Renal cortex interstitium (tissue), 11 donors: ENCODE measurements around the gene CMIP. TPM values are rescaled to one million over a fixed set of nuclear protein-coding genes. Genes with fewer than 3 reads are reported as not detected.
A peak's percentile ranks its signal among the peaks of the same experiment; 100 is the strongest.

Experiments
- DNase-seq, 11 donors: peaks; one replicate each; pipeline ENCODE4 v3.0.0-alpha.2; 2013; ENCODE audit warnings: low read depth in 9 of 11, low spot score in 4 of 11; ENCODE audit errors: extremely low read depth in 1 of 11
- polyA plus RNA-seq, 3 donors: library from polyadenylated mRNA; unstranded; fragments of 120-200 nt; gene quantifications; one replicate each; pipeline ENCODE4 v1.2.1, GENCODE V29; 2013; ENCODE audit not compliant: insufficient read length in 3 of 3

Gene CMIP
- polyA plus RNA-seq, 3 donors = 41.0 to 55.1 (median 46.0) TPM

DNA sequence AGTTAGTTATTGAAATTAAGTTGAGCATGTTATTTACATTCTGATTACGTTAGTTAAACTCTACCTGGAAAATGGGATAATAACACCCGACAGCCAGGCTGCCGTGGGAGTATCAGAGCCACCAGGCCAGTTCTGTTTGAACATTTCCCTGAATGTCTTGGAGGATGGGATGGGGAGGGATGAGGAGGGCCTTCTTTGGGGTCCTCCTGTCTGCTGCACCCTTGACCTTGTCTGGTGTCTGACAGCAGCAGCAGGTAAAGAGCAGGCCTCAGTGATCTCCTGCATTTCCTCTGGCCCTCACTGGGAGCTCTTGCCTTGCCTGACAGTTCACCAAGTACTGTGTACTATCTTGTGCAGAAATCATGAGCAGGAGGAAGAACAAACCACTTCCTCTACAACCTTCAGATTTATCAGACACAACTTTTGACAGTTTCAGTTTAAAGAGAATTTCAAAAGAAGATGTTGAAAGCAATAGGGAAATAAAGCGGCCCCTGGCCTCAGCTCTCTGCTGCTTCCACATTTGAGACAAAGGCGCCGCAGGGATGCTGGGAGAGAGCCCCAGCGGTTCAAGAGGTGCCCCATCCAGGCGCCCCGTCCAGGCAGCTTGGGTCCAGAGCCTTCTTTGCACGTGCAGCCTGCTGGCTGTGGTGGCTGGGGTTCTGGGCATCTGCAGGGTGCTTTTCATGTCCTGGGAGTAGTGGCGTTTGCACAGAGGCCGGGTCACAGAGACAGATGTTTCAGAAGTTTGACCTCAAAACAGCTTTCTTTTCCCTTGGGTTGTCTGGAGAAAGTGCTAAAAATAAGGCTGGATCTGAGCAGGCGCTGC is 25.3 kb downstream of the CMIP start:
- no peak for DNase-seq

DNA sequence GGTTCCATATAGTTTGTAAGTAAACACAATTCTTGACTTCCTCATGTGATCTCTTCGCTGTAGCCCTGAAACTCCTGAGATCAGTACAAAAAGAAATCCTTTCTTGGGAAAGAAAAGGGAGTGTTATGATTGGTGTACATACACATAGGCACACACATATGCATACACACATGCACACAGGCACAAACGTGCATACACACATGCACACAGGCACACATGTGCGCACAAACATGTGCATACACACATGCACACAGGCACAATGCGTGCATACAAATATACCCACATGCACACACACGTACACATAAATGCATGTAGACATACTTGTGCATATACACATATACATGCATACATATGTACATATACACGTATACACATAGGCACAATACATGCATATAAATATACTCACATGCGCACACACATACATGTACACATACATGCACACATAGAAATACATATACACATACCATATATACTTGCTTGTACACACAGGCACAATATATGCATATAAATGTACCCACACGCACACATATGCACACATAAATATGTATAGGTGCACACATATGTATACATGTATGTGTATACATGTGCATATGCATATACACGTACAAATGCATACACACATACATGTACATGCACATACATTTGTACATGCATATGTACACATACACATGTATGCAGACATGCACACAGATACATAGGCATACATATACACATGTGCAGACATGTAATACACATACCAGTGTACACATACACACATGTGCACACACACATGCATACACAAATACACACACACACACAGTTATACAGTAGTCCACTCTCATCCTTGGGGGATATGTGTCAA is 26.4 kb downstream of the CMIP start:
- DNase-seq = no peak

DNA sequence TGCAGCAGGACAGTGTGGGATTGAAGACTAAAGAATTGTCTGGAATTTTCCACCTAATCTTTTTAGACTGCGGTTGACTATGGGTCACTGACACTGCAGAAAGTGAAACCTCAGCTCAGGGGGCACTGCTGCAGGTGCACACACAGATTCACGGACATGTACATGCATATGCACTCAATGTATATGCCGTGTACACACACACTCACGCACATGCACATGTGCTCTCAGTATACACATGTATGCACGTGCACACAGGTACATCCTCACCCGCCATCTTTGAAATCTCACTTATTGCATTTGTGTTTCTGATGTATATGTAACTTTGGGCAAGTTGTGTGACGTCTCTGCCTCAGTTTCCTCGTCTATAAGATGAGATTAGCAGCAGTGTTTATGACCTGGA is 27.3 kb downstream of the CMIP start:
- DNase-seq = no peak

DNA sequence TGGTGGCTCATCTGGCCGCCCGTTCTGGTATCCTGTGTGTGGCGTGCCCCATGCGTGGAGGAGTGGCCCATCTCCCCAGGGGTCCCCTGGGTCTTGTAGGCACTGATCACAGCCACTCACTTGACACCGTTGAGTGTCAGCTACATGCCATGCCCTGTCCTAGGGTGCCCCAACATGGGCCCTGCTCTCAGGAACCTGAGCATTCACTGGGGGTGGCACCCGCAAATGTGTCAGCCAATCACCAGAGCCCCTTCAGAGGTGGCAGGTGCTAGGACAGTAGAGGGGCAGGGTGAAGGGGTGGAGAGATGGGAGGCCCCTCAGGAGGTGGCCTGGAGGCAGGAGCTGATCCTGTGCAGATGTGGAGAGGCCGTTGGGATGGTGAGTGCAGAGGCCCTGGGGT is 27.8 kb downstream of the CMIP start:
- no peak for DNase-seq

DNA sequence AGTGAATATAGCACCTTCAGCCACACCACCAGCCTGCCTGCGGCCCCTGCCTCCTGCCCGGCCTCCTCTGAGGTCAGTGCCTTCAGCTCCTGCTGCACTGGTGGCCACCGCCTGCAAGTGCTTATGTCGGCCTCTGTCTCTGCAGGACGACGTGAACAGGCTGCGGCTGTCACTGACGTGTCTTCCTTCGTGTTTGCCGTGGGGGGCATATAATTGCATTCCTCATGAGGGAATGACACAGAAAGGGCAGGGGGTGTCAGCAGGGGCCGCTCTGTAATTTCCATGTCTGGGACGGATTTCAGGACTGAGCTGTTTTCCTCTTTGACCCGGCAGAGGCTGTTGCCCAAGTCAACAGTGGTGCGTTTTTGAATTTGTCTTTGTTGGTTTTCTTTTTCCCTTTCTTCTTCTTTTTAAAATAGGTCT is 28.5 kb downstream of the CMIP start:
- DNase-seq = no peak

DNA sequence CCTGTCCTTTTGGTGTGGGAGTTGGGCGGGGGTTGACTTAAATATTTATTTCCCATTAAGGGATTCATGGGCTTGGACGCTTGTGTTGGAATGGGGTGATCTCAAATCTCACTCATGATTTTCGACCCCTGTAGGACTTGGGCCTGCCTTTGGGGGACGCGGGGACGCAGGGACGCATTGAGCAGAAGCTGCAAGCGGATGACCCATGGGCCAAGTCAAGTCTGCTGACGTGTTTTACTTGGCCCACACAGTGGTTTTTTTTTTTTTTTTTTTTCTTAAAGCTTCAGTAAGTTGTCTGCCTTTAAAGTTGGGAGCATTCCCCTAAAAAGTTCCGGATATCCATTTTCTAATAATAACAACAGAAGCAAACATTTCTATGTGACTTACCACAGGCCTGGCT is 28.9 kb downstream of the CMIP start:
- peak in 3 of 11 donors; percentile 51 to 57 (median 53) for DNase-seq

DNA sequence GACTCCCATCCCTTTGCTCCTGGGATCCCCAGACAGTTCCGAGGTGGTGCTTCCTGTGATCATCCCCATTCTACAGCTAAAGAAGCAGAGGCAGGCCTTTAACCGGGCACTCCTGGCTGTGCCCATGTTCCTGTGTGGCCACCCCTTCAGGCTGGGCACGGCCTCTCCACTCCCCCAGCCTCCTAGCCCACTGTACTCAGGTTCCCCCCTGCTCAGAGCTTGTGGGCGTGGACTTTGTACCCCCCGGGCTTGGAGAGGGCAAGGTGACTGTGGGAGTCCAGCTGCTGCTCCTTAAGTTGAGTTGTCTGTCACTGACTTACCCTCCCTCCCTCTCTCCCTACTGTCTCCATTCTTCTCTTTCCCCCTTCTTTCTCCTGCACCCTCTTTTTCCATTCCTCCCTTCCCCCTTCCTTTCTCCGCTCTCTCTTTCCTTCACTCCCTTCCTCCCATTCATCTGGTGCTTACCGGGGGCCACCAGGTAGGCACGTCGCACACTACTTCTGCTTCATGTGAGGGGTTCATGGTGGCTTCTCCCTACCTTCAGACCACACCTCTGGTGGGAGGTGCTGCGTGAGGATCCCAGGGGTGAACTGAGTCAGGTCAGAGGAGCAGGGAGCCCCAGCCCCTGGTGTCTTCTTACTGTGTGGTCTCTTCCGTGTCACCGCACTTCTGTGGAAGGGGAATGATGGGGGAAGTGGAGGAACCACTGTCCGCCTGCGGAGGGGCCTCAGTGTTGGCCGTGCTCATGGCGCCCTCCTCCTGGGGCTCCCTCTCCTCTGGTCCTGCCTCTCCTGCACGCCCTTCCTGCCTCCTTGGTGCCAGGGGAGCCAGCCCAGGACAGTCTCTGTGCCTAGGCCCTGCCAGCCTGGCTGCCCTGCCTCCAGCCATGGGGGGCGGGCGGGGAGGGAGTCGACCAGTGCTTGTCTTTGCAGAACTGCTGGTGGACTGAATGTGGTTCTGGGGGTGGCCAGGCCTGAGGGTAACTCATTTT is 29.7 kb downstream of the CMIP start:
- no peak for DNase-seq

DNA sequence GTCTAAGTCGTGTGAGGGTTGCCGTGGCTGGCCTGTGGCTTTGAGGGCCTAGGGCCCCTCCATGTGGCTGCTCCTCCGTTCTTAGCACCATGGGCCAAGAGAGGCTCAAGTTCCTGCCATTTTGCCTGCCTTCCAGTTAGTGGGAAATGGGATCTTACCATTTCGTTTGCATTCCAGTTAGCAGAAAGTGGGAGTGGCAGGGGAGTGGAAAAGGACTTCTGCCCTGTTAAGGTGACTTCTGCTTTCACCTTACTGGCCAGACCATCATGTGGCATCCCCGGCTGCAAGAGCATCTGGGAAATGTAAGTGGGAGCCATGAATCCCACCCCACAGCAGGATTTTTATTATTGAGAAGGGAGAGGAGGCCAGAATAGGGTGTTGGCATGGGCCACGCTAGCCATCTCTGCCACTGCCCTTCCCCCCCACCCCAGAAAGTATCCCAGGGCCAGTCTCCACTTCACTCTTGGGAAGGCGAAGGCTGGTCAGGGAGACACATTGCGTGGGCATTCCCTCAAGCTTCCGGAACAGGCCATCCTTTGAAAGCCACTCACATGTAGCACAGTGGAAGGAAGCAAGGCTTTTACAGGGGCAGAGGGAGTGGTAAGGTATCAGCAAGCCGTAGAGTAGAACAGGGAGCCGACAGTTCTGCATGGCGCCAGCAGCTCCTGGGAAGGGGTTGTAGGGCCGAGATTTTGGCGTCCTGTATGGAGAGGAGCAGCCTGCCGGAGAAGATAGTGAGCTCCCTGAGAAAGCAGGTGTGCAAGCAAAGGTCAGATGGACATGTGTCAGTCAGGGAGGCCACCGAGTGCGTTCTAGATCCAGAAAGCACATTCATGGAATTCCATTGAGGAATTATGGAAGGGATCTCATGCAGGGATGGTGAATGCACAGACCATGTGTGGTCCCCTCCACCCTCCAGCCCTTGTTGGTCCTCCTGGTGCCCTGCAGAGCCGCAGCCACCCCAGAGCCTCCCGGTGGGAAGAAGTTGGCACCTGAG is 33.4 kb downstream of the CMIP start:
- DNase-seq = no peak

DNA sequence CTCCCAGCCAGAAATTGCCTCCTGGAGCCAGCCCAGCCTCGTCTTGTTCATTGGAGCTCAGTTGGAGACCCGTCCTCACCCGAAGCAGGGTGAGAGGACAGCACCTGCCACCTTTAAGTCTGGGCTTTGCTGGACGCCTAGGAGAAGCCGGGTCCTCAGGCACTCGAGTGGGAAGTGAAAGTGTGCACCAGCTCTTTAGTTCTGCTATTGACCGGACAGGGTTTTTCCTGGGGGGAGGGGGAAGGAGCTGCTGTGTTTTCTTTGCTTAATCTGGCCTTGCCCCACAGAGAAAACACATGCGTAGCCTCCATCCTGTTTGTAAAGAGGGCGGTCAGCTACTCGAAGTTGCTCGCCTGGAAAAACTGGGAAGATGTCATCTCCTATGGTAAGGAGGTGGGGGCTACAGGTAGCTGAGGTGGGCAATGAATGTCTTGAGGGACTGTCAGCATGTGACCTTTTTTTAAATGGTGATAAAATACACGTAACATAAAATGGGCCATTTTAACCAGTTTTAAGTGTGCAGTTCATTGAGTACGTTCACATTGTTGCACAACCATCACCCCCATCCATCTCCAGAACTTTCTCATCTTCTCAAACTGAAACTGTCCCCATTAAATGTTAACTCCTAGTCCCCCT is 34.4 kb downstream of the CMIP start:
- DNase-seq = no peak

DNA sequence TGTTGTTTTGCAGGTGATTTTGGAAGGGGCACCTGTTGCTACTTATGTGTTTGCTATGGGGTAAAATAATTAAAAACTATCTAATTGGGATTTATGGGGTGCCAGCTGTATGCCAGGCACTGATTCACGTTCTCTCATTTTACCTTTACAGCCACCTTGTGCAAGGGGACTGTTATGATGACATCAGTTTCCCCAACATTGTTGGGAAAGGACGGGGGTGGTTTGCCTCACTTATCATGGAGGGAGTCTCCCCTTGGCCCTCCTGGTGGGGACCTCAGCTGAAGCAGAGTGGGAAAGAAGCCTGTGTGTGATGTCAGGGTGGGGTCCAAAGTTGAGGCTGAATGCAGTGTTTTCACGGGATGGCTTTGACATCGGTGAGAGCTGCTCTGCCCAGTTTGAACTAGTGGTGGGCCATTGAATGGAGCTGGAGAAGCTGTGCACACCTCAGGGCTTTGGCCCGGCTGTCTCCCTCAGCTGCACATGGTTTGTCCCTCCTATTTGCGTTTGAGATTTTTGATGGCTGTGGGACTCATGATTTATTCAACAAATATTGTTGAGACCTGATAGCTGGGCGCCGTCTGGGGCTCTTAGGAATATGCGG is 36.1 kb downstream of the CMIP start:
- DNase-seq = no peak

DNA sequence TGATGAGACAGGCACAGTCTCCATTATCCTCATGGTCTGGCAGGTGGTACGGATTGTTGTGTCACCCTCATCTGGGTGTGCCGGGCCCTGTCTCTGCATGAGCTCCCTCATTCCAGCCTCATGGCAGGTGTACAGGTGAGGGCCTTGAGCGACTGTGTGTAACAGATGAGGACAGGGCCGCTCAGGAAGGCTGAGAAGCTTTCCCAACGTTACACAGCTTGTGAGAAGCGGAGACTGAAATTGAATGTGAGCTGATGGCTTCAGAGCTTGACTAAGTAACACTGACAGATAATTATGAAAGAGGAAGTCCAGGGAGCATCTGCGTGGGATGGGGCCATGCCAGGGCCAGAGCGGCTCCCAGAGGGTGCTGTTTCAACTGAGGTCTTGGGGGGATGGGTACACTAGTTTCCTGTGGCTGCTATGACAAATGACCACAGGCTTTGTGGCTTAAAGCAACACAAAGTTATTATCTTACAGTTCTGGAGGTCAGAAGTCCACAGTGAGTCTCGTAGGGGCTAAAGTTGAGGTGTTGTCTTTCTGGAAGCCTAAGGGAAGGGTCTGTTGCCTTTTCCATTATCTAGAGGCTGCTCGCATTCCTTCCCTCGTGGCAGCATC is 36.7 kb downstream of the CMIP start:
- DNase-seq = no peak

DNA sequence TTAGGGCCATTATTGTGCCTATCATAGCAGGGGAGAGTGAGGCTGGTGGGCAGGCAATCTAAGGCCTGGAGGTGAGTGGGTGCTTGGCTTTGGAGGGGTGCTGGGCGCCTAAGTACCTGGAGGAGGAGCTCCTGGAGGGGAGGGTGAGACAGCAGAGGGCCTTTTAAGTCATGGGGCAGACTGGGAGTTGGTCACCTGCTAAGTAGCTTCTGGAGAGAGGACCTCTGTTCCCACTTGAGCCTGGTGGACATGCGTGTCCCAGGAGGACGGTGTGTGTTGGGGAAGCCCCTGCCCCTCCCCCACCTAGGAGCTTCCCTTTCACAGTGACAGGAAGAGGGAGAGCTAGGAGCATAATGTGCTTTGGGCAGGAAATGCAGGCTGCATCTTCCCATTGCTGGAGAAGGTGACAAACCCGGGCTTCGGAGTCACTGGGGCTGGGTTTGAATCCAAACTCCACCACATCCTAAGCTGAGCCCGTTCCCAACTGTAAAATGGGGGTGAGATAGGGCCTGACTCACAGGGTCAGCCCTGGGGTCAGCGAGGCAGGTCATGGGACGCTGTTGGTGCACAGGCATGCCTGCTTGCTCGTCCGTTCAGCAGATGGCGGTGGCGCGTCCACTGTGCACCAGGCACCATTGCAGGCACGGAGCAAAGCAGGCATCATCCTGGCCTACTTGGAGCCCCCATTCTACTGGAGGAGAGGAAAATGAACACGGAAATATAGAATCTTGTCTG is 37.9 kb downstream of the CMIP start:
- no peak for DNase-seq

DNA sequence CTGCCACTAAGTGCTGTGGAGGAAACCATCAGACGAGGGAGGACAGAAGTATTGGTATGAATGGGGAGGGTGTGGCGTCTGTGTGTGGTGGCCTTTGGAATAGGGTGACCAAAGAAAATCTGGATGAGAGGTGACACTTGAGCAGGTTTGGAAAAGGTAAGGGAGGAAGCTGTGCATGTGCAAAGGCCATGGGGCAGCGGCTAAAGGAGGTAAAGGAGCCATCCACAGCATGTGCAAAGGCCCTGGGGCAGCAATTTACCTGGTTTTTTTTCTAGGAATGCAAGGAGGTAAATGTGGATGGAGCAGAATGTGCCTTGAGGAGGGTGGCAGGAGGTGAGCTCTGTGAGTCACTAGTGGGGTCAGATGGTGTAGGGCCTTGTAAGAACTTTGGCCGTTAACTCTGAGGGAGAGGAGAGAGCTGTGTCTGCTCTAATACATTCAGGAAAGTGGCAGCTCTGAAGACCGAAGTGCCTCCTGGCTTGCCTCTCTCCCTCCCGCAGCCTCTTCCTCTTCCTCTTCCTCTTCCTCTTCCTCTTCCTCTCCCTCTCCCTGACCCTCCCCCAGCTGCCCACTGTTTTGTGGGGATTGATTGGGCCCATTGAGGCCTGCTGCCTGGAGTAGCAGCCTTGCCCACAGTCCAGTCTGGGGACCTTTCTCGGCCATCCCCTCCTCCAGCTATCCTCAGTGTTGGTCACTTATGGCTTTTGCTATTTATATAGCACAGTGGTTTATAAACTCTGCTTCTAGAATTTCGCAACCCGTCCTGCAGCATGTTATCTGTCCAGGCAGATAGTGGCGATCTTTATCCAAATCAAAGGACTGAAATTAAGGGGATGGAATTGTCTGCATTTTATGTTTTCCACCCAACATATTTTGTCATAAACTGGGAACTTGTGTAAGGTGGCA is 38.7 kb downstream of the CMIP start:
- no peak for DNase-seq

DNA sequence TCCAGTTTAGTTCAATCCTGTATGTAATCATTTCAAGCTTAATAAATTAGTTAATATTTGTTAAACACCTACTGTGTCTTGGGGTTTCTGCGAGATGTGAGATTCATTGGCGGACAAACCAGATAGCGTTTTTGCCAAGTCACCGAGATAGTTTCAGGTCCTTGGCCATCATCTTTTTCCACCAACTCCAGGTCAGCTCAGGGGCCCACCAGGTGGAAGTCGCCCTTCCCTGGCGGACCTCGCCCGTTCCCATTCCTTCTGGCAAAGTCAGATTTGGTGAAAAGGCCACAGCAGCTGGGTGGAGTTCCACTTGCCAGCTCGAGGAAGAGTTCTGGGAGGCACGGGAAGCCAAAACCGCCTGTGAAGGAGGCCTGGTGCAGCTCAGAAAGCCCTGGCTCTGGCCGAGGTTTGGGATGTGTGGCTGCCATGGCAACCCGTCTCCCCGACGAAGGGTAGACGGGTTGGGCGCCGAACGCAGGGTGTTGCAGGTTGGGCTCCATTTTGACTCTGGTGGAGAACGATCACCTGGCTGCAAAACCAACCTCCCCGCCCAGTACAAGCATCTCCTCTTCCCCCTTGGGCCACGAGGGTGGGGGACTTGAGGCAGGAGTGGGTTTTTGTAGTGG is 39.5 kb downstream of the CMIP start:
- DNase-seq = no peak
